Astrocyte (in vitro differentiated cells and primary cell): ENCODE measurements around the gene SMARCD1.

Experiments
- CTCF ChIP-seq: IDR thresholded peaks from 2 replicates; pipeline ENCODE4 v1.5.1; 2011; ENCODE audit warnings: low read depth, mild to moderate bottlenecking, inconsistent platforms, low read length, moderate library complexity; ENCODE audit not compliant: insufficient read depth
- EZH2 ChIP-seq: IDR thresholded peaks from 2 replicates; pipeline ENCODE4 v1.6.1; 2012; ENCODE audit warnings: mild to moderate bottlenecking, low read length, inconsistent platforms; ENCODE audit not compliant: insufficient read depth

GRCh38 chr12:50089730-50090129, 4.6 kb downstream of the SMARCD1 start:
- TF ChIP-seq CTCF (no peak), EZH2 (no peak)
